OCI-LY7 (cell line): ENCODE results near the gene GMPS.

ENCODE experiments used
- EZH2phosphoT487 ChIP-seq: fragments of 200-600 bp; sonication (generic); IDR thresholded peaks from 2 replicates; pipeline ENCODE4 v1.6.1; 2018; ENCODE audit warnings: low read depth, borderline replicate concordance, mild to moderate bottlenecking, mixed run types, antibody characterized with exemption, low read length, moderate library complexity, mixed read lengths
- TF ChIP-seq, protein P1 (sequence below): fragments of 200-600 bp; sonication (generic); conservative IDR thresholded peaks from 2 replicates; pipeline ENCODE4 v1.5.1; 2014; ENCODE audit warnings: mild to moderate bottlenecking, antibody characterized with exemption, low read length, moderate library complexity, mixed read lengths

DNA sequence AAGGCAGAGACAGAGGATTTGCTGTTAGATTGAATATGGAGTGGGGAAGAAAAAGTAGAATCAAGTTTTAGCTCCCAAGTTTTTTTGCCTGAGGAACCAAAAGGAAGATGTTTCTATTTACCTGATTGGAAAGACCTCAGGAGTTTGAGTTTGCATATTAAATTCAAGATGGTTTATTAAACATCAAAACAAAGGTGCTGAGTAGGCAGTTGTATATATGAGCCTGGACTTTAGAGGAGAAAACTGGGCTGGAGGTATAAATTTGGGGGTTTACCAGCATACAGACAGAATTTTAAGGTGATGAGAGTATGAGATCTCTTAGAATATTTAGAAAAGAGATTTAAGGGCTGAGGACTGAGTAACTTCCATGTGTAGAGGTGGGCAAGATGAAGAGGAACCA is 38.2 kb downstream of the GMPS start:
- TF ChIP-seq, protein P1, sequence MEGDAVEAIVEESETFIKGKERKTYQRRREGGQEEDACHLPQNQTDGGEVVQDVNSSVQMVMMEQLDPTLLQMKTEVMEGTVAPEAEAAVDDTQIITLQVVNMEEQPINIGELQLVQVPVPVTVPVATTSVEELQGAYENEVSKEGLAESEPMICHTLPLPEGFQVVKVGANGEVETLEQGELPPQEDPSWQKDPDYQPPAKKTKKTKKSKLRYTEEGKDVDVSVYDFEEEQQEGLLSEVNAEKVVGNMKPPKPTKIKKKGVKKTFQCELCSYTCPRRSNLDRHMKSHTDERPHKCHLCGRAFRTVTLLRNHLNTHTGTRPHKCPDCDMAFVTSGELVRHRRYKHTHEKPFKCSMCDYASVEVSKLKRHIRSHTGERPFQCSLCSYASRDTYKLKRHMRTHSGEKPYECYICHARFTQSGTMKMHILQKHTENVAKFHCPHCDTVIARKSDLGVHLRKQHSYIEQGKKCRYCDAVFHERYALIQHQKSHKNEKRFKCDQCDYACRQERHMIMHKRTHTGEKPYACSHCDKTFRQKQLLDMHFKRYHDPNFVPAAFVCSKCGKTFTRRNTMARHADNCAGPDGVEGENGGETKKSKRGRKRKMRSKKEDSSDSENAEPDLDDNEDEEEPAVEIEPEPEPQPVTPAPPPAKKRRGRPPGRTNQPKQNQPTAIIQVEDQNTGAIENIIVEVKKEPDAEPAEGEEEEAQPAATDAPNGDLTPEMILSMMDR: no peak
- TF ChIP-seq EZH2phosphoT487: no peak
